Effector CD4-positive, alpha-beta T cell (primary cell): Measurements from ENCODE around the gene SH2D7.
"Not testable (repeated sequence)": the region's sequence is repeated elsewhere in the genome, so short reads cannot be mapped to it uniquely, and the experiment has no call there.

Experiments
- DNase-seq: peaks from one replicate; pipeline ENCODE4 v3.0.0-alpha.2; 2020

SH2D7 gene

GRCh38 chr15:78146425-78147154 lies 54.2 kb downstream of the SH2D7 start:
- DNase-seq, result no peak

DNA sequence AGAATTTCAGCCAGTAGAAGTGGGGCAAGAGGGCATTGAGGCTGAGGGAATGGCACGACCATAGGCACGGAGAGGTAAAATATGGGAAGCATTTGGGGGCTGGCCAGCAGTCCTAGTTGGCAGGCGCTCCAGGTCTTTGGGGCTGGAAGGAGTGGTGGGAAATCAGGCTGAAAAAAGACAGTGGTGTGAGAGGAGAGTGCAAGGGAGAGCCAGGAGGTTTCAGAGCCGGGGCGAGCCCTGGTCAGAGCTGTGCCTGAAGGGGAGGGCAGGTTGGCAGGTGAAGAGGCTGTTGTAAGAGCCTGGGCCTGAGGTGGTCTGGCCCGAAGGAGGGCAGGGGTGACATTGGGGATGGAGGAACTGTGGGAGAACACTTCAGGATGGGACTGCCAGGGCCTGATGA lies 55.2 kb downstream of the SH2D7 start:
- no peak for DNase-seq

- no peak for DNase-seq
These were observed 56.2 kb downstream of the SH2D7 start for GRCh38 chr15:78148392-78149067.

DNA sequence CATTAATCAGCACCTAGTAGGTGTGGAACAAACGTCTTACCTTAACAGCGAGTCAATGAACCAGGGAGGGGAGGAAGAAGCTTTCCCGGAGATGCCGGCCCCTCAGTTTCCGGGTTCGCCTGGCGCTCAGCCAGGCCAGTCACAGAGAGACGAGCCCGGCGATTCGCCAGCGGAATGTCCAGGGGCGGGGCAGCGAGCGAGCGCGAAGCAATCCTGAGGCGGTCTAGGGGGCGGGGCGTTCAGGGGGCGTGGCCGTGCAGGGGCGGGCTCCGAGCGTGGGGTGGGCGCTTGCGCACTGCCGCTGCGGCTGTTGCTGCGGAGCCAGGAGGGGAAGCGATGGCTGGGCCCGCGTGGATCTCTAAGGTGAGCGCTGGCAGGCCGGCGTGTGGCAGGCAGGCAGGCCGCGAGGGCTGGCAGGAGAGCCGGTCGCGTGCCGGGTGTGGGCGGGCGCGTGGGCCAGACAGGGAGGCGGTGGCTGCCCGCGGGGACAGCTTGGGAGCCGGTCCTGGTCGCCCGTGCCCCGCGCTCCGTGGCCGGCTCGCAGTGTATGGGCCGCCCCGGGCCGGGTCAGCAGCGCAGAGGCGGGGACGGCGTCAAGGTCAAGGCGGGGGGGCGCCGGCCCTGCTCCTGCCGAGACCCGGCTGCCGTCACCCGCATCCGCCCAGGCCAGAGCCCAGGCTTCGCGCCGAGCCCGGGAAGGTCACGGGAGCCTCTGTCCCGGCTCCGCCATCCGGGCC lies 56.9 kb downstream of the SH2D7 start, which contains the start of gene IDH3A:
Gene IDH3A (plus strand): TSS at position 295 of the 737 bp plus-strand sequence. CDS start 42 bp downstream, at position 337.
- peak; percentile 100 for DNase-seq

DNA sequence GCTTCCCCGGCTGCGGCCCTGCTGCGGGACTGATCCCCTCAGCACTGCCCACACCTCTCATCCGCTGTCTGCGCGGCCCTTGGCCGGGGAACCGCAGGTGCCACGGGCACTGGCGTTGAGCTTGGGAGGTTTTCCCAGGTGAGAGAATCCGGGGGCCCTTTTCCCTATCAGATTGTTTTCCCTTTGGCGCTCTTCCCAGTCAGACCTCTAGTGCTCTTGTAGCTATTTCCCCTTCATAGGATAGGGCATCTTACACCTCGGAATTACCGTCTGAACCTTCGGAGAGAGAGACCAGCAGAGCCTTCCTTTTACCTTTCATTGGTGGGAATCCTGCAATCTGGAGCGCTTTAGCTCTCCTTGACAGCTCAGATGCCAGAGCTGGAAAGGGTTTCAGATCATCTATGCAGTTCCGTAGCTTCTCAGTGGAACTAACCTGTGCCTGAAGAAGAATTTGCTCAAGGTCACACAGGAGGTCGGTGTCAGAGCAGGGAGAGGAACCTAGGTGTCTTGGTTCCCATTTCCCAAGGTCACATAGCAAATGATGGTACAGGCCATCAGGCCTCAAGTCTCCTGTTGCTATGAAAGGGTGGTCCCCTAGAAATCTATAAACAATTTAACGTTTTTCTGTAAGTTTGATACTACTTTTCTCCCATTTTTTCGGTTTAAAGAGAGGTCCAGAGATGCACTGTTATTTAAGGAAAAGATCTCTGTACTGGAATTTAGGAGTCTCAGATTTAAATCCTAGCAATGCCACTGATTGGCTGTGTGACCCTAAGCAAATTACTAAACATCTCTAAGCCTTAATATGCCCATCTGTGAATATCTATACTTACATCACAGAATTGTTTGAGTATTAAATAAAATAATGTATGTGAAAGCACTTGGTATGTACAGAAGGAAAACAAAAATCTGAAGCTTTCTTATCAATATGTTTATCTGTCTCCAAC lies 57.7 kb downstream of the SH2D7 start:
- DNase-seq, result no peak

- DNase-seq, result not testable (repeated sequence)
These were observed 58.7 kb downstream of the SH2D7 start for GRCh38 chr15:78151075-78151474.
